Measurements from ENCODE around the gene CPN2.

DNA sequence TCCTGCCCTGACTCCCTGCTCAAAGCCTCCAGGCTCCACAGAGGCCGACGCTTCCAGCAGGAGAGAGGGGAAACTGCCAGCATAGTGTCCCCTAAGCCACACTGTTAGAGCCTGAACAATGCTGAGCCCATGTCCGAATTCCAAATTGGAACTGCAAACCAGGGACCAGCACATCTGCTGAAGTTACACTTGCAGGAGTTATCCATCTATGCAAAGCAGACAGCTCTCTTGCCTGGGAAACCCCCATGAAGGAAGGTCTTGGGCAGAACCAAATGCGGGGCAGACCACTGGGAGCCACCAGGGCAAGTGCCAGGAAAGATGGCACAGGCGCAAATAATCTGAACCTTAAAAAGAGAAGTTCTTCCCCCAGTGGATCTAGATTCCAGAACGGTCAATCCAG is 17.8 kb upstream of the CPN2 start:
- TF ChIP-seq, protein P1, sequence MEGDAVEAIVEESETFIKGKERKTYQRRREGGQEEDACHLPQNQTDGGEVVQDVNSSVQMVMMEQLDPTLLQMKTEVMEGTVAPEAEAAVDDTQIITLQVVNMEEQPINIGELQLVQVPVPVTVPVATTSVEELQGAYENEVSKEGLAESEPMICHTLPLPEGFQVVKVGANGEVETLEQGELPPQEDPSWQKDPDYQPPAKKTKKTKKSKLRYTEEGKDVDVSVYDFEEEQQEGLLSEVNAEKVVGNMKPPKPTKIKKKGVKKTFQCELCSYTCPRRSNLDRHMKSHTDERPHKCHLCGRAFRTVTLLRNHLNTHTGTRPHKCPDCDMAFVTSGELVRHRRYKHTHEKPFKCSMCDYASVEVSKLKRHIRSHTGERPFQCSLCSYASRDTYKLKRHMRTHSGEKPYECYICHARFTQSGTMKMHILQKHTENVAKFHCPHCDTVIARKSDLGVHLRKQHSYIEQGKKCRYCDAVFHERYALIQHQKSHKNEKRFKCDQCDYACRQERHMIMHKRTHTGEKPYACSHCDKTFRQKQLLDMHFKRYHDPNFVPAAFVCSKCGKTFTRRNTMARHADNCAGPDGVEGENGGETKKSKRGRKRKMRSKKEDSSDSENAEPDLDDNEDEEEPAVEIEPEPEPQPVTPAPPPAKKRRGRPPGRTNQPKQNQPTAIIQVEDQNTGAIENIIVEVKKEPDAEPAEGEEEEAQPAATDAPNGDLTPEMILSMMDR (IDR thresholded peaks at IDR 0.05) = no peak
- no peak for TF ChIP-seq POLR2A (IDR thresholded peaks at IDR 0.05)
